HuH-7 (cell line): ENCODE measurements around the gene CALHM2.

Experiments used
- DNase-seq: peaks from one replicate; pipeline ENCODE4 v3.0.0; 2011; ENCODE audit warnings: low spot score

CALHM2 gene

GRCh38 chr10:103415581-103415980 is 36.6 kb downstream of the CALHM2 start:
- no peak for DNase-seq

GRCh38 chr10:103413564-103413963 is 38.6 kb downstream of the CALHM2 start:
- no peak for DNase-seq

- DNase-seq = no peak
These were observed 54.9 kb downstream of the CALHM2 start for GRCh38 chr10:103397191-103397825.

DNA sequence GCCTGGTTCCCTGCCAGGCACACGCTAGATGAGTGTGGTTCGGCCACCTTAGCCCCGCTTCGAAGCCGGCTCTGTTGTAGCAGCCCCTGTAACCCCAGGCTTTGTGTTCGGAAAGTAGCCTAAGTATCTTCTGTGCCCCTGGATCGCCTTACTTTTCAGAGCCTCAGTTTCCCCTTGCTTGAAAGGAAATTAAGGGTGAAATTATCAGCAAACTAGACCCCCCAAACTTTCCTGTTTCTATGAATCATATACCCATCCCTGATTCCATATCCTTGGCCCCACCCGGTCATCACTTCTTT is 55.4 kb downstream of the CALHM2 start:
- no peak for DNase-seq
